ENCODE data around the gene SEH1L.
"Not testable (repeated sequence)": the region's sequence is repeated elsewhere in the genome, so short reads cannot be mapped to it uniquely, and the experiment has no call there.

The SEH1L gene

GRCh38 chr18:12944709-12945108 lies 3.1 kb upstream of the SEH1L start:
- no peak for DNase-seq

- no peak for DNase-seq
These were observed 1.1 kb upstream of the SEH1L start for GRCh38 chr18:12946549-12947284.

DNA sequence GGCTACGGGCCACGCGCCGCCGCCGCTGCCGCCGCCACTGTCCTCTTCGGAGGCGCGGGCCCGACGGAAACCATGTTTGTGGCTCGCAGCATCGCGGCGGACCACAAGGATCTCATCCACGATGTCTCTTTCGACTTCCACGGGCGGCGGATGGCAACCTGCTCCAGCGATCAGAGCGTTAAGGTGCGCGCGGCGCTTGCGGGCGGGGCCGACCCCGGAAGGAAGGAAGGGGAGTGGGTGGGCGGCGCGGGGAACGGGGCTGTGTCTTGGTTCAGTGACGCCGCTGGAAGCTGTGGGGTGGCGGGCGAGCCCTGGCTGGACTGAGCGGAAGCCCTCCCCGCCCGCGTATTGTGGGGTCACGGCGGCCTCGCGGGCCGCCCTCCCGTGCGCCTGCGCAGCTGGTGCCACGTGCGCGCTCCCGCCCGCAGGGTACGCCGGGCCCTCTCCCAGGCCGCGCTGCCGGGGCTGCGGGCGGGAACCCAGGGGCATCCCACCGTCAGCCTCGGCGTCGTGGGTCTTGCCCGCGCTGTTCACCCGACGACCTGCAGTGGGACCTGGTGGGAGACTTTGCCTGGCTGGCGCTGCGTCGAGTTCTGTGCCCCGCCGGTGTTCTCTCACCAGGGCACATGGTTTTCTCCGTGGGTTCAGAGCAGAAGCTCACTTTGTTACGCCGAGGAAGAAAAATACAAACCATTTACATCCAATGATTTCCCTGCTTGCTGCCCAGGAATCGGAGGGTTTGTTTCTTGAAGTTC lies 416 bp downstream of the SEH1L start:
- DNase-seq = peak; percentile 99

DNA sequence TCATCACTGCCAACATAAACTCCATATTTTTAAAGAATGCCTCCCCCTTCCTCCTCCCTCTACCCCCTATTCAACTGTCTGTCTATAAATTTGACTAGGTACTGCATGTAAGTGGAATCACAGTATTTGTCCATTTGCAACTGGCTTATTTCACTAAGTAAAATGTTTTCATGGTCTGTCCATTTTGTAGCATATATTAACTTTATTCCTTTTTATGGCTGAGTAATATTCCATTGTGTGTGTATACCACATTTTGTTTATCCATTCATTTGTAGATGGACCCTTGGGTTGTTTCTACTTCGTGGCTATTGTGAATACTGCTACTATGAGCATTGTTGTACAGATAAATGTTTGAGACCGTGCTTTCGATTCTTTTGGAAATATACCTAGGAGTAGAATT lies 10.7 kb downstream of the SEH1L start:
- no peak for DNase-seq

GRCh38 chr18:12960395-12960794 lies 12.6 kb downstream of the SEH1L start:
- DNase-seq = no peak

DNA sequence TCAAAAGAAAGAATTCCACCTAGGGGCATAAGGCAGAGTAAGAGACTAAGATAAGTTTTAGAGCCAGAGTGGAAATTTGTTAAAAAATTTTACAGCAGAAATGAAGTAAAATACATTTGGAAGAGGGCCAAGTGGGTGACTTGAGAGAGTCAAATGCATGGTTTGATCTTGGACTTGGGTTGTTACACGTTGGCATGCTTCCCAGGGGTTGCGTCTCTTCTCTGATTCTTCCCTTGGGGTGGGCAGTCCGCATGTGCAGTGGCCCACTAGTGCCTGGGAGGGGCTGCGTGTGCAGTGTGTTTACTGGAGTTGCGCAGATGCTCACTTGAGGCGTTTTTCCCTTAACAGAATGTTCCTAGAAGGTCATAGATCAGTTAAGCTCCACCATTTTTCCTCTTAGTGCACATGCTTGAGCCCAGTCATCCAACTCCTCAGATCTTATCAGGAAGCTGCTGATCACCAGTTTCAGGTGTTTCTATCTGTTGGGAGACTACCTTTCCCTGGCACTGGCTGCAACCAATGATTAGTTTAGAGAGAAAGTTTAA lies 13.1 kb downstream of the SEH1L start:
- no peak for DNase-seq

GRCh38 chr18:12963069-12963468 lies 15.3 kb downstream of the SEH1L start:
- no peak for DNase-seq

- no peak for DNase-seq
These were observed 20.3 kb downstream of the SEH1L start for GRCh38 chr18:12968115-12968514.

GRCh38 chr18:12968619-12969018 lies 20.8 kb downstream of the SEH1L start:
- DNase-seq = no peak

GRCh38 chr18:12973562-12974213 lies 25.9 kb downstream of the SEH1L start:
- no peak for DNase-seq

DNA sequence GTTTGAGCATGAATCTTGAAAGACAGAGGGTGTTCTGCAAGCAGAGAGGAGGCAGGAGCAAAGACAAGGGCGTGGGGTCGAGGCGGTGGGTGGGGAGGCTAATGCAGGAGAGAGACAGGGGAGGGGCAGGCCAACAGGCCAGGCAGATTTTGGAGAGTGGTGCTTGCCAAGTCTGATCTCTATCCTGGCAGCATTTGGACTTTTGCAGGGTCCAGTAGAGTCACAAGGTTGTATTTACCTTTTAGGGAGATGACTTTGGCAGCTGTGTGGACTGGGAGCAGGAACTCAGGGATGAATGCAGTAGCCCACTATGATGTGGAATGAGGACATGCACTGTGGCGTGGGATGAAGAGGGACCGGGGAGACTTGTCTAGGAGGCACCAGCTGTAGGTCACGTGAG lies 27.7 kb downstream of the SEH1L start:
- no peak for DNase-seq

DNA sequence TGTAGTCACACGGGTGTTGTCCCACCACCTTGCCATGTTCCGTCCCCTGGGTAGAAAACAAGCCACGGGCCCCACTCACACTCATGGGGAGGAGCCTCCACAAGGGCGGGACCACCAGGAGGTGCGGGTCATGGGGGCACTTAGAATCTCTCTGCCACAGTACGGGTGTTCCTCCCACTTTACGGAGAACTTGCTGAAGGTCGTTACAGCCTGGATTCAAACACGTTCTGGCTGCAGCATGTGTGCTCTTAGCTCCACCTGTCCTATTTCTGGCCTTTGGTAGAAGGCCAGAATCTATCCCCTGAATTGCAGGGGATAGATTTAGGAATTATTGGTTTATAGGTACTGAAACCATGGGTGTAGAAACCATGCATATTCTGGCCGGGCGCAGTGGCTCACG lies 28.5 kb downstream of the SEH1L start:
- no peak for DNase-seq

GRCh38 chr18:12980065-12980464 lies 32.3 kb downstream of the SEH1L start:
- DNase-seq = not testable (repeated sequence)

DNA sequence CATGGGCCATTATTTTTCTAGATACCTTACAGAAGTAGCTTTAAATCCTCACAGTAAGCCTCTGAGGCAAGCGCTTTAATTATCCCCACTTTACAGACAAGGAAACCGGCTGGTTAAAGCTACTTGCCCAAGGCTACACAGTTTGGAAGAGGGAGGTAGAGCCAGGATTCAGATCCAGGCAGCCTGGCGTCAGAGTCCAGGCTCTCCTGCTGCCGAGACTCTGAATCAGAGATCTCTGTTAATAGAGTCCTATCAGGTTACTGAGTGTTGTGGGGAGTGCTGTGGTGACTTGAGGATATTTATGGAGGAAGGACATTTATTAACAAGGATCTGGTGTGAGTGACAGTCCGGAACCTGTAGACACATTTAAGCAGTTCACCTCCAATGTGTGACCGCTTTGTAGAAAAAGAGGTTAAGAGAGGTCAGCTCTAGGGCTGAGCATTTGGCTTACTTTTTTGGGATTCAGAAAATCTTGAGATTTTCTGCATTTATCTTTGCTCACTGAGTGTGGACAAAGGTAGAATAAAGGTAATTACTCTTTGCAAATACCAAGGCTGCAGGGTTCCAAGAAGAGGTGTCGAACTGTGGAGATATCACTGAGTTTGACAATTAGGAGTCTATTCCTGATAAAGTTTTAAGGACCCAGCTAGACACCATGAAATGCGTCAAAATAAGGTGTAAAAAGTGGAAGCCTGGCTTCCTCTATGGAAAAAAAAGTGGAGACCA lies 41.7 kb downstream of the SEH1L start:
- no peak for DNase-seq

DNA sequence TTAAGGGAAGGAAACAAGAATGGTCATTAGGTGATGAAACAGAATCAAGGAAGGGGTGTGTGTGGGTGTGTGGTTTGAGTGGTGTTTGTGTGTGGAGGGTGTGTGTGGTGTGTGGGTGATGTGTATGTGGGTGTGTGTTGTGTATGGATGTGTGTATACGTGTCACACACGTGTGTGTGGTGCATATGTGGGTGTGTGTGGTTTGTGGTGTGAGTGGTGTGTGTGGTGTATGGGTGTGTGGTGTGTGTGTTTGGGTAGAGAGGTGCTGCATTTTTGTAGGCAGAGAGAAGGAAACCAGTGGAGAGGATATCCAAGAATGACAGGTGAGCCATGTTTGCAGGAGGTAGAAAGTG lies 42.3 kb downstream of the SEH1L start:
- DNase-seq = peak; percentile 60

DNA sequence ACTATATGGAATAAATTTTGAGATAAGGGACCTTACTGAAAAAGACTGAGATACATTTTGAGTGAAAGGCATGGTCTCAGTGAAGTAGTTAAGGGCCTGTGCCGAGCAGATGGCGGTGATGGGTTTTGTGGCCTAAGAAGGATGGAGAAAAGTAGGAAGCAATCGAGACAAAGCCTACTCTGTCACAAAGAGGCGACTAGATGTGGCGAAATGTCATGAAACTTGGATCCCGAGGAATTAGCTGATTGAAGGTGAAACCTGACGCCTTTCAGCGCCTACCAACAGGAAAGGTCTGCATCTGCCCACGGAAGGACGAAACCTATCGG lies 42.8 kb downstream of the SEH1L start:
- DNase-seq = no peak

- peak; percentile 98 for DNase-seq
These were observed 43.4 kb downstream of the SEH1L start, which contains the start of gene CEP192 for GRCh38 chr18:12990967-12991820. TSS of gene CEP192 (plus strand) at chr18:12991362. CDS start at chr18:12999425, 8,063 bp downstream.

DNA sequence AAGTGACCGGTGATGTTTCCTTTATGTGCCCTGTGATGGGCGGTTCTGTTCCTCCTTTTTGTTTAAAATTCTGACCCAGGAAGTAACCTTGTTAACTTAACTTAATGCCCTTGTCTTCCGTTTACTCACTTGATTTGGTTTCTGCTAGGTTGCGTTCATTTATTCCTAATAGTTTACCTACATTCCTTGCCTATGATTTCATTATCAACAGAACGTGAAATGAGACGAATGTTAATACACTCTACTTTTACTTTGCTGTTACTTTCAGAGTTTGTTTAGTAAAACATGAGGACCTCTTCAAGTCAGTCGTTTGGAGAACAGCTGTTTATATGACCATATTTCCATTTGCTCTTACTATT lies 44.0 kb downstream of the SEH1L start:
- DNase-seq = no peak

- no peak for DNase-seq
These were observed 45.6 kb downstream of the SEH1L start for GRCh38 chr18:12993439-12993838.

- DNase-seq = no peak
These were observed 47.6 kb downstream of the SEH1L start for GRCh38 chr18:12995424-12995823.

- DNase-seq = no peak
These were observed 48.2 kb downstream of the SEH1L start for GRCh38 chr18:12995952-12996477.
